Esophagus squamous epithelium (tissue), 4 donors: Measurements from ENCODE around the gene WDR5B.
"Not testable (repeated sequence)": the region's sequence is repeated elsewhere in the genome, so short reads cannot be mapped to it uniquely, and the experiment has no call there.

Source experiments
- POLR2A ChIP-seq, 4 donors: fragments of 450-650 bp; IDR thresholded peaks; one replicate each; pipeline ENCODE4 v1.6.1; 2017; ENCODE audit warnings: antibody characterized with exemption in 4 of 4, mild to moderate bottlenecking in 4 of 4, moderate library complexity in 3 of 4
- TF ChIP-seq, protein P1 (sequence below), 6 experiments: fragments of 450-650 bp in 4 of 6; fragments of 200-600 bp in 2 of 6; sonication (generic) in 2 of 6; IDR thresholded peaks; one replicate each; pipeline ENCODE4 v1.5.1; 2016 to 2019; ENCODE audit warnings: antibody characterized with exemption in 6 of 6, mild to moderate bottlenecking in 4 of 6, moderate library complexity in 4 of 6

DNA sequence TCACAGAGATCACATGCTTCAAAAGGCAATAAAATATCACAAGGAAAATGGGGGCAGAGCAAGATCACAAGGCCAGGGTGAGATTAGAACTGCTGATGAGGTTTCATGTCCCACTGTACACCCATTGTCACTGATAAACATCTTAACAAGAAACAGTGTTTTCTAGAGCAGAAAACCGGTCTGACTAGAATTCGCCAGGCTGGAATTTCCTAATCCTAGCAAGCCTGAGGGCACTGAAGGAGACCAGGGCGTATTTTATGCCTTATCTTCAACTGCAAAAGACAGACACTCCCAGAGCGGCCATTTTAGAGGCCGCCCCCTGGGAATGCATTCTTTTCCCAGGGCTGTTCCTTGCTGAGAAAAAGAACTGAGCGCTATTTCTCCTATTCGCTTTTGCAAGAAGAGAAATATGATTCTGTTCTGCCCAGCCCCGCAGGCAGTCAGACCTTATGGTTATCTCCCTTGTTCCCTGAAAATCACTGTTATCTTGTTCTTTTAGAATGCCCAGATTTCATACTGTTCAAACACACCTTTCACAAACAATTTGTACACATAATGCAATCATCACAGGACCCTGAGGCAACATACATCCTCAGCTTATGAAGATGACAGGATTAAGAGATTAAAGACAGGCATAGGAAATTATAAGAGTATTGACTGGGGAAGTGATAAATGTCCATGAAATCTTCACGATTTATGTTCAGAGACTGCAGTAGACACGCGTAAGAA, 28.1 kb upstream of the WDR5B start:
- TF ChIP-seq, protein P1, sequence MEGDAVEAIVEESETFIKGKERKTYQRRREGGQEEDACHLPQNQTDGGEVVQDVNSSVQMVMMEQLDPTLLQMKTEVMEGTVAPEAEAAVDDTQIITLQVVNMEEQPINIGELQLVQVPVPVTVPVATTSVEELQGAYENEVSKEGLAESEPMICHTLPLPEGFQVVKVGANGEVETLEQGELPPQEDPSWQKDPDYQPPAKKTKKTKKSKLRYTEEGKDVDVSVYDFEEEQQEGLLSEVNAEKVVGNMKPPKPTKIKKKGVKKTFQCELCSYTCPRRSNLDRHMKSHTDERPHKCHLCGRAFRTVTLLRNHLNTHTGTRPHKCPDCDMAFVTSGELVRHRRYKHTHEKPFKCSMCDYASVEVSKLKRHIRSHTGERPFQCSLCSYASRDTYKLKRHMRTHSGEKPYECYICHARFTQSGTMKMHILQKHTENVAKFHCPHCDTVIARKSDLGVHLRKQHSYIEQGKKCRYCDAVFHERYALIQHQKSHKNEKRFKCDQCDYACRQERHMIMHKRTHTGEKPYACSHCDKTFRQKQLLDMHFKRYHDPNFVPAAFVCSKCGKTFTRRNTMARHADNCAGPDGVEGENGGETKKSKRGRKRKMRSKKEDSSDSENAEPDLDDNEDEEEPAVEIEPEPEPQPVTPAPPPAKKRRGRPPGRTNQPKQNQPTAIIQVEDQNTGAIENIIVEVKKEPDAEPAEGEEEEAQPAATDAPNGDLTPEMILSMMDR (IDR thresholded peaks at IDR 0.05) = not testable (repeated sequence)
- not testable (repeated sequence) for TF ChIP-seq POLR2A (IDR thresholded peaks at IDR 0.05)
